Measurements from ENCODE around the gene CABP7. TPM values are rescaled to one million over a fixed set of nuclear protein-coding genes. Genes with fewer than 3 reads are reported as not detected.

The CABP7 gene
- total RNA-seq, result under 1 TPM in 1 of 2 experiments, not detected in 1; 0.06 TPM

DNA sequence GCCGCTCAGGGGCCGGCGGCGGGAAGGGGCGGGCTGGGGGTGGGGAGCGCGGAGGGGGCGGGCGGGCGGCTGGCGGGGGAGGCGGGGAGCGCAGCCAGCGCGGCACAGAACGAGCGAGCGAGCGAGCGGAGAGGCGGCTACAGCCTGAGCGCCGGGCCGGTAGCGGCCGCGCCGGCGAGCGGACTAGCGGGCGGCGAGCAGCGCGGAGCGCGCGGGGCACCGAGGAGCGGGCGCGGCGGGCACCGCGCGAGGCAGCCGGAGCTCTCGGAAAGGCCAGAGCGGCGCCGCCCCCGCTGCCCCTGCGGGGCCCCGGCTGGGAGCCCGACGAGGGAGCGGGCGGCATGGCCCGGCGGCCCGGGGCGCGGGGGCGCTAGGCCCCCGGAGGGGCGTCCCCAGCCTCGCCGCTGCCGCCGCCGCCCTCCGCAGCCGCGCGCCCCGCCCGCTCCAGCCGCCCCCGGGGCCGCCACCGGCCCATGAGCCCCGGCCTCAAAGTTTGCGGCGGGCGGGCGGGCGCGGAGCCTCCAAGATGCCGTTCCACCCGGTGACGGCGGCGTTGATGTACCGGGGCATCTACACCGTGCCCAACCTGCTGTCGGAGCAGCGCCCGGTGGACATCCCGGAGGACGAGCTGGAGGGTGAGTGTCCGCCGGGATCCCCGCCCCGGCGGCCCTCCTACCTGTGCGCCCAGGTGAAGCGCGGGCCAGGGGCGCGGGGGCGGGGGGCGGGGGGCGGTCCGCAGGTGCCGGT is at the start of gene CABP7:
TSS of gene CABP7 (plus strand) at position 105 of the 747 bp plus-strand sequence. CDS start at position 527, 422 bp downstream.
- Mint-ChIP-seq H3K9me3 (no peaks in the 10 kb centered on the region), H3K4me3 (peak within 1 kb of the TSS; percentile 50)

DNA sequence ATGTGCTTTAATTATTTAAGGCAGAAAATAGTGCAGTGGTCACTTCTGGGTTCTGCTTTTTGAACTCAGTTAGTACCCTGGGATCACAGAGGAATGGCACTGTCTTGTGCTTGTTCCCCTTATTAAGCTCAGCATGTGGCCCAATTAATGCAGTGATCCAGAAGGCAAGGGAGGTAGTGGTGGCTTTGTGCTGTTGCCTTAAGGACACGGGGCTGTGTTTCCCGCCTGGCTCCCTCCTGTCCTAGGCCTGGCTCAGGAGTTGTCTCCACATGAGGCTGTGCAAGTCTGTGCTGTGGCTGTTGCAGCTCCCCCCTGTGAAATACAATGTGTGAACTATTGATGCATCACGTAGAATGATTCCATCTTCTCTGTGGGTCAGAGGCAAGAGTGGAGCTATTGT is 49.2 kb upstream of the CABP7 start:
- Mint-ChIP-seq H3K36me3 (peaks cover 3% of the 10 kb centered on the region), H3K27ac (no peak overlapping the region), H3K9me3 (no peaks in the 10 kb centered on the region), H3K27me3 (no peaks in the 10 kb centered on the region), H3K4me1 (no peaks in the 10 kb centered on the region), H3K4me3 (no peak overlapping the region)
- DNase-seq, result no peak

More for the DNA sequence above, at the start of gene CABP7:
- Mint-ChIP-seq H3K36me3 (no peaks in the 10 kb centered on the region), H3K27ac (no peak within 1 kb of the TSS), H3K27me3 (peaks cover 50% of the 10 kb centered on the region), H3K4me1 (peaks cover 2% of the 10 kb centered on the region)
- peak; percentile 15 for DNase-seq

DNA sequence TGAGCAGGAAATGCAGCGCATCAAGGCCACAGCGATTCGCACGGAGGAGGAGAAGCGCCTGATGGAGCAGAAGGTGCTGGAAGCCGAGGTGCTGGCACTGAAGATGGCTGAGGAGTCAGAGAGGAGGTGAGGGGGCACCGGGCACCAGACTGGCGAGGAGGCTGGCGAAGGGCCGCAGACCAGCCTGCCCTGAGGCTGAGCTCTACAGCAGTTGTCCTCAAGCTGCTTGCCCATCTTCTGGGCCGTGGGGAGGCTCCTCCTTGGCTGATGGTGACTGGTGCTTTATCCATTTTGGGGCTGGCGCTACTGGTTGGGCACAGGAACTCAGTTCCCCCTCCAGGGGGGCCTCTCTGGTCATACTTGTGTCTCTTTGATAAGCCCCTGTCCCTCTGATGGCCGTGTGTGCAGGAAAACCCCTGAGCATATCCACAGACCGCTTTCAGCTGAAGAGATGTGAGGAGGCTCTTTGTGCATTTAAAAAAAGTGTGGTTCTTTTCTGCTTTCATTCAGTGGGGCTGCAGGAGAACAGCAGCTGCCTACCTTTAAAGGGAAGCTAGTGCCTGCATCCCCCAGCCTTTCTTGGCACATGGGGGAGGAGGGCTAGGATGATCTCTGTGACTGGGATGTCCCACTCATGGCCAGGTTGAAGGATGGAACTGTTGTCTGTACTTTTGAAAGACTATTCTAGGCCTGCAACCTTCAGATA is 46.3 kb upstream of the CABP7 start:
- no peaks in the 10 kb centered on the region for H3K27me3 Mint-ChIP-seq
- H3K4me1 Mint-ChIP-seq, result no peaks in the 10 kb centered on the region
- H3K27ac Mint-ChIP-seq, result no peak overlapping the region
- H3K4me3 Mint-ChIP-seq, result no peak overlapping the region
- DNase-seq, result no peak
- H3K9me3 Mint-ChIP-seq, result no peaks in the 10 kb centered on the region
- H3K36me3 Mint-ChIP-seq, result peaks cover 3% of the 10 kb centered on the region

DNA sequence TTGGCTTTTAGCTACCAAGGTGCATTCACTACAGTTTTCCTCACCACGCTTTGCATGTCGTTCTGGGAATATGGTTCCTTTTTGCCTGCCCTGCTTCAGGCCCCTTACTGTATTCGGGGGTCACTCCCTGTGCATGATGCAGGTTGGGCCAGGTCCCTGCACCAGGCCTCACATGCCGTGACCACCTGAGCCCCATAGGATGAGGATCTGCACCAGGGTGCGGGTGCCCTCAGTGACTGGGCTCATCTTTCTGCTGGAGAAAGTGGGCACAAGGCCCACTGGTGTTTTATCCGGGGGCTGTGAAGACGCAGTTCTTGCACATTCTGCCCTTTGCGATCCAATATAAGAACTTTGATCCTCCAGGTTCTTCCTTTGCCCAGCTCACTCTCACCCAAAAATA is 45.7 kb upstream of the CABP7 start:
- Mint-ChIP-seq H3K4me3 (no peak overlapping the region), H3K36me3 (peaks cover 3% of the 10 kb centered on the region), H3K27ac (no peak overlapping the region), H3K27me3 (no peaks in the 10 kb centered on the region), H3K9me3 (no peaks in the 10 kb centered on the region), H3K4me1 (no peaks in the 10 kb centered on the region)
- no peak for DNase-seq

DNA sequence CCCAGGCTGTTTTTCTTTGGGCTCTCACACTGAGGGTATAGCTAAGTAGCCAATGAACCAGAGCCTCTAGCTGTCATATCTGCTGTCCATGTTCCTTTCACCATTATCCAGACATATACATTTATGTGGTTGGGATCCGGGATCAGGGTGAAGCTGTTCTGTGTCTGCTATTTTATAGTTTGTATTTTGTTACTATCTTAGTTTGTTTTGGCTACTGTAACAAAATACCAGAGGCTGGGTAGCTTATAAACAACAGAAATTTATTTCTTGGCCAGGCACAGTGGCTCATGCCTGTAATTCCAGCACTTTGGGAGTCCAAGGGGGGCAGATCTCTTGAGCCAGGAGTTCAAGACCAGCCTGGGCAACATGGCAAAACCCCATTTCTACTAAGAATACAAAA is 40.5 kb upstream of the CABP7 start:
- no peak for DNase-seq
- Mint-ChIP-seq H3K4me3 (no peak overlapping the region), H3K9me3 (no peaks in the 10 kb centered on the region), H3K4me1 (no peaks in the 10 kb centered on the region), H3K36me3 (peaks cover 10% of the 10 kb centered on the region), H3K27ac (no peak overlapping the region), H3K27me3 (no peaks in the 10 kb centered on the region)

DNA sequence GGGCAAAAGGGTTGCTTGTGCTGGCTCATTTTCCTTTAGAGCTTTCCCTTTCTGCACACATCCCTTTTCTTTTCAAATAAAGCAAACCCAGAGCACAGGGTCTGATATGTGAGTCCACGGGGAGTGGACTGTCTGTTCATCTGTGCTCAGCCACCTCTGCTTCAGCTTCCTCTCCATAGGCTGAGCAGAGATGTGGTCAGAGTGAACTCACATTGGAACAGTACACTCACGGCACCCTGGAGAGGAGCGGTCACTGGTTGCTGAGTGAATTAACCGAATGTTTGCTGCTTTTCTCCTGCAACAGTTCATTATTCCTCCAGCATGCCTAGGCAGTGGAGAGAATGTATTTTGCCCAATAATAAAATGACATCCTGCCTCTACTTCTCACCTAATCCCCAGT is 36.3 kb upstream of the CABP7 start:
- Mint-ChIP-seq H3K4me3 (no peak overlapping the region), H3K27ac (no peak overlapping the region), H3K9me3 (no peaks in the 10 kb centered on the region), H3K27me3 (no peaks in the 10 kb centered on the region), H3K4me1 (no peaks in the 10 kb centered on the region), H3K36me3 (peaks cover 13% of the 10 kb centered on the region)
- no peak for DNase-seq

DNA sequence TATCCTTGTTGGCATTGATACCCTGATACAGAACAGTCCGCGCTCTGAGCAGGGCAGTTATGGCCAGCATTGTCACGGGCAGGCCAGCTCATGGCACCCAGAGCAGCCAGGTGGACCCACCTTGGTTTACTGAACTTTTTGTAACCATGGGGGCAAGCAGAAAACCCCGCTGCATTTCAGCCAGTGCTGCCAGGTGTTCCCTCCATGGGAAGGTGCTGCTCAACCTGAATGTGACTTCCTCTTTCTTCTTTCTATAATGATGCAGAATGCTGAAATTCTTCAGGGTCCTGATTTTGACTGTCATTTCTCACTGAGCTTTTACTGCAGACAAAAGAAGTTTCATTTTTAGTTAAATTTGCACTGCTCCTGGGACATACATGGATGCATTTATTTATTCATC is 35.6 kb upstream of the CABP7 start:
- Mint-ChIP-seq H3K27me3 (no peaks in the 10 kb centered on the region), H3K4me3 (no peak overlapping the region), H3K9me3 (no peaks in the 10 kb centered on the region), H3K4me1 (no peaks in the 10 kb centered on the region), H3K27ac (no peak overlapping the region), H3K36me3 (peaks cover 13% of the 10 kb centered on the region)
- no peak for DNase-seq

DNA sequence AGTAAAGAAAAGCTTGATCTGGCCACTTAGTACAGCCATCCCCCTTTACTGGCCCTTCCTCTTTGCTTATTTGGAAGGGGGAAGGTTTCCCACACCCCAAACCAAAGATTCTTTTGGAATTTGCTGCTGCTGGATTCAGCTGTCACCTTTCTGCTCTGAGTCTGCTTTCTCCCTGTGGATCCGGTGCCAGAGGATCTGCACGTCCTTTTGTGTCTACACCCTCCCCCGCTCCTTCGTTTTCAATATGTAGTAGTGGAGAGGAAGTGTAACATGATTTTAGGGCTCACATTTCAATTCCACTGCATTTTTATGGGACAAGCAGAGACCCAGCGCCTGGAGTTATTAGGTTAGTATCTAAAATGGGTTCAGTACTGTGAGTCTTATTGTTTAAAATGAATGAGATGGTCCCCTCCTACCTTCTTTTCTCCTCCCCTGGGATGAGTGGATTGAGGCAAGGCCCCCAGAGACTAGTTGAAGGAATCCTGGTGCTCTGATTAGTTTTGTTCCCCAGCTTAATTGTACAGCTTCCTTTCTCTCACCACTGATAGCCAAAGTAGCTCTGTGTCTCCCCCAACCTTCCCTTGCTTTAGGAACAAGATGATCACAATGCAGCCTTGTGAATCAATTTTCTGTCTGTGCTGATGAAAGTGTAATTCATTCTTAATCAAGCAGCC is 30.5 kb upstream of the CABP7 start:
- Mint-ChIP-seq H3K4me3 (no peak overlapping the region), H3K36me3 (peaks cover 4% of the 10 kb centered on the region), H3K27me3 (no peaks in the 10 kb centered on the region), H3K27ac (no peak overlapping the region), H3K9me3 (no peaks in the 10 kb centered on the region), H3K4me1 (no peaks in the 10 kb centered on the region)
- no peak for DNase-seq

DNA sequence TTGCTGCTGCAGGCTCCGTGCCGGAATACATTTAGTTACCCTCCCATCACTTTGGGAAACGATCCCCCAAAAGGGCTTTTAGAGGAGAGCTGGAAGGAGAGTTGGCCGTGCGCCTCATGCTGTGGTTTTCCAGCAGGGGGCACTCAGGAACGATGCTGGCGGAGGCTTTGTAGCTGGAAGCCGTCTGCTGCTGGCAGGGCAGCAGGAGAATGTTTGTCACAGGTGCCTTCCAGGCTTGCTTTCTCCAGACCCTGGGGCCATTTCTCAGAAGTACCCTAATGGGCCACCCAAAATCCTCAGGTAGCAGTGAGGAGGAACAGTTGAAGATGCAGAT is 30.0 kb upstream of the CABP7 start:
- H3K36me3 Mint-ChIP-seq, result peaks cover 4% of the 10 kb centered on the region
- no peaks in the 10 kb centered on the region for H3K9me3 Mint-ChIP-seq
- H3K4me3 Mint-ChIP-seq, result no peak overlapping the region
- H3K4me1 Mint-ChIP-seq, result no peaks in the 10 kb centered on the region
- DNase-seq, result peak; percentile 36
- no peaks in the 10 kb centered on the region for H3K27me3 Mint-ChIP-seq
- H3K27ac Mint-ChIP-seq, result no peak overlapping the region

DNA sequence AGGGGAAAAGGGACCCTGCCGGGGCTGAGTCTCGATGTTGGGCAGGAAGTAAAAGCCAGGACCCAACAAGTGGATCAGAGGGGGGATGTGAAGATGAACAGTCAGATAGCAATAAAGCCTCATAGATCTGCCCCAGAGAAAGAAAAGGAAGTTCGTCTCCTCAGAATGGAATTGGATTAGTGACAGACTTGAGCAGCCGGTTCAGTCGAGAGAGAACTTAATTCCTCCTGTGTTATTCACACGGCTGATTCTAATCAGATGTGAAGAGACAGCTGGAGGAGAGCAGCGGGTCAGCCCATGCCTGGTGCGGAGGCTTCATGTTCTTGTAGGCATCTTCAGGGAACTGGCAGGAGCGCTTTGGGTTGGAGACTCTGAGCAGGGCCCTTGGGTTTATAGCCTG is 29.3 kb upstream of the CABP7 start:
- no peak overlapping the region for H3K27ac Mint-ChIP-seq
- no peaks in the 10 kb centered on the region for H3K9me3 Mint-ChIP-seq
- DNase-seq, result no peak
- peaks cover 4% of the 10 kb centered on the region for H3K36me3 Mint-ChIP-seq
- no peaks in the 10 kb centered on the region for H3K4me1 Mint-ChIP-seq
- no peaks in the 10 kb centered on the region for H3K27me3 Mint-ChIP-seq
- H3K4me3 Mint-ChIP-seq, result no peak overlapping the region

DNA sequence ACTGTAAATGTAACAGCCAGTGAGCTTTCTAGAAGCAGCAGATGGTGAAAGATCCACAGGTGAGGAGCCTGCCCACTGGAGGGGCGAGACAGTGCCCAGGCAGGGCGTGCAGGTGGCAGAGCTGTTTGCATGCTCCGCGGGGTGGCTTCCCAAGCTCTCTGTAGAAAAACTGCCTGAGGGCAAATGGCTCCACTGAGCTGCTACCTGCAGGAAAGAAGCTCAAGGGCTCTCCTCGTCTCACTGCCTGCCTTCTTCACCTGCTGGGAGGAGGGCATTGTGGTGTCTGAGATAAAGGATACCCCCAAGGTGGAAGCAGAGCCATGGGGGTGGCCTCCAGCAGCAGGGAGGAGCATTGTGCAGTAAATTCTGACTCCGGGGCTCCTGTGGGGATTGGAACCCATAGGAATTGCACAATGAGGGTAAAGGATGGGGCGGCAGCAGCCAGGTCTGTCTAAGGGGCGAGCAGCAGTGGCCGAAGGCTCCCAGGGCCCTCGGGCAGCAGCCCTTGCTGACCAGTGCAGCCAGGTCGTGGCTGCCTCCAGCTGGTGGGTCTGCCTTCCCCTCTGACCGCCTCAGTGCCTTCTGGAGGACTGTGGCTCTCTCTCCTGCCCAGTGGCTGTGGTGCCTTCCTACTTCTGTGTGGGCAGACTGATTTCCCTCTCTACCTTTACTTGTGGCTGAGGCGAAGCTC is 28.0 kb upstream of the CABP7 start:
- DNase-seq, result no peak
- no peak overlapping the region for H3K4me3 Mint-ChIP-seq
- no peak overlapping the region for H3K27ac Mint-ChIP-seq
- H3K27me3 Mint-ChIP-seq, result no peaks in the 10 kb centered on the region
- peaks cover 4% of the 10 kb centered on the region for H3K36me3 Mint-ChIP-seq
- no peaks in the 10 kb centered on the region for H3K4me1 Mint-ChIP-seq
- no peaks in the 10 kb centered on the region for H3K9me3 Mint-ChIP-seq

DNA sequence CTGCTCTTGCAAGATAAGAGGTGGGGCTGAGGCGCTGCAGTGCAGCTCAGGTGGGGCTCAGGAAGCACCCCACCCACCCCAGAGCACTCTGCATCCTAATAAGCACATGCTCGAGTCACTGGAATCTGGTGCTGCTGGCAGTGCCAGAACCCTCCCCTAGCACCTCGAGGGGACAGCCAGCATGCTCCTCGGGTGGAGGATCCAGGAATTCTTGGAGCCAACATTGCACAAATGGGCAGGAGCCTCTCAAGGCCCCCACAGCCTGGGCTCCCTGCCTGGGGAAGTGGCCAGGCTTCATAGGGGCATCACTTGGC is 27.5 kb upstream of the CABP7 start:
- no peaks in the 10 kb centered on the region for H3K27me3 Mint-ChIP-seq

DNA sequence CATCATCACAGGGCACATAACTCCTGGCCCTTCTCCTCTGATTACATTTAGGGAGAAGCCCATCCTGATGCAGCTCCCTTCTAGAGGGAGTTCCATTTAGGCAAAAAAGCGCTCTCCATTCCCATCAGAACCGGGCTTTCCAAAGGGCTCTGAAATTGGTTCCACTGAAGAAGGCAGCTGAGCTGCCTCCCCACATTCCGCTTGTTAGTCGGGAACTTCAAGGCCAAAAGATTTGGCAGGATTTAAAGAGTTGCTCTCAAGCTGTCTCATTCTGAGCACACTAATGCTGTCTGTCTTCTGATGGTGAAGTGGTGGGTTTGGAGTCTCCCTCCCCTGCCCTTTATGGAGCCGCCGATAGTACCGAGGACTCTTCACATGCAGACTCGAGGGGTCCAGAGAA is 26.6 kb upstream of the CABP7 start:
- no peaks in the 10 kb centered on the region for H3K9me3 Mint-ChIP-seq
- H3K36me3 Mint-ChIP-seq, result peaks cover 2% of the 10 kb centered on the region
- no peak overlapping the region for H3K4me3 Mint-ChIP-seq
- H3K27me3 Mint-ChIP-seq, result no peaks in the 10 kb centered on the region
- H3K27ac Mint-ChIP-seq, result no peak overlapping the region
- DNase-seq, result no peak
- H3K4me1 Mint-ChIP-seq, result no peaks in the 10 kb centered on the region

More for the DNA sequence above, 27.5 kb upstream of the CABP7 start:
- Mint-ChIP-seq H3K9me3 (no peaks in the 10 kb centered on the region), H3K4me3 (no peak overlapping the region), H3K4me1 (no peaks in the 10 kb centered on the region), H3K36me3 (peaks cover 4% of the 10 kb centered on the region), H3K27ac (no peak overlapping the region)
- no peak for DNase-seq

DNA sequence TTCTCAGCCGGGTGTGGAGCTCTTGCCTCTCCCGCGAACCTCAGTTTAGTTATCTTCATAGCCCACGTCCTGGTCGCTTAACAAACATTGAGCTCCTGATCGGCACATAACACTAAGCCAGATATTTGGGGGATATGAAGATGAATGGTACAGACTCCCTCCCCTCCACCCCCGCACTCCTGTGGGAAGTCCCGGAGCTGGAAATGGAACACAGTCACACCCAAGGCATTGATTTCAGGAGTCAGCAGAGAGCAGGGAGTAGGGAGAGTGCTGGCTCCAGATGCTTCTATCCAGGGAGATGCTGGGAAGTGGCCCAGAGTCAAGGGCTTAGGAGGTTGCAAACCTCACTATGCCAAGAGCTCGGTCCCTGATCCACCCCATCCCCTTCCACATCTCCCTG is 26.1 kb upstream of the CABP7 start:
- no peak overlapping the region for H3K27ac Mint-ChIP-seq
- H3K36me3 Mint-ChIP-seq, result no peaks in the 10 kb centered on the region
- H3K4me1 Mint-ChIP-seq, result no peaks in the 10 kb centered on the region
- no peak for DNase-seq
- no peaks in the 10 kb centered on the region for H3K9me3 Mint-ChIP-seq
- H3K27me3 Mint-ChIP-seq, result no peaks in the 10 kb centered on the region
- no peak overlapping the region for H3K4me3 Mint-ChIP-seq

DNA sequence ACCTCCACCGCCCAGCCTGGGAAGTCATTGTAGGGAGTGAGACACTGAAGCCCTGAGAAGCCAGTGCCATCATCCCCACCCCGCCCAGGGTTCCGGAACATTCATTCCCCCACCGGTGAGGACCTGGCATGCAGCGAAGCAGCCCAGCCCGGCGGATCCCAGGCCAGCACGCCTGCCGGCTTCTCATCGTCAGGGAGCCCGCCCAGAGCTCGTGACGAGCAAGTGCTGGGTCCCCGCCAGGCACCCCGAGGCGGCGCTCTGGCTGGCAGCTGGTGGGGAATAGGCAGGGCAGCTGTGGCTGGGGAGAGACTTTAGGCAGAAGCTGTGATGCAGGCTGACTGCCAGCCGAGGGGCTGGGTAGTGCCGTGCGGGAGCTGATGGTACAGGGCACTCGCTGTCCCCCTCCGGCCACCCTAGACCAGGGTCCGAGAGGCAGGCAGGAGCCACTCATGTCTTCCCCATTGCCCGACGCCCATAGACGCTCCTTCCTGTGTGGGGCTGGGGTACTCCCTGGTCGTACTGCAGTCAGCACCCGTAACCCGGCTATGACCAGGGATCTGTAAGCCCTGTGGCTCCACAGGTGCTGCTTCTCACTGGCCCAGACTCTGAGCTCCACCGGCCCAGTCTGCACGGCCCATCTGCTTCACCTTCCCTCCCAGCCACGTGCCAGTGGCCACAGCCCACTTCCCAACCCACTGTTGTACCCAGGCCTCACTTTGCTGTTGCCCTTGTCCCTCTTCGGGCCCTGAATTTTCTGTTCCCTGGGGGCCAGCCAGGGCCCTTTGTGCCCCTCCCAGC is 24.5 kb upstream of the CABP7 start:
- H3K27me3 Mint-ChIP-seq, result no peaks in the 10 kb centered on the region
- no peak for DNase-seq
- H3K36me3 Mint-ChIP-seq, result no peaks in the 10 kb centered on the region
- no peaks in the 10 kb centered on the region for H3K4me1 Mint-ChIP-seq
- no peak overlapping the region for H3K4me3 Mint-ChIP-seq
- H3K27ac Mint-ChIP-seq, result no peak overlapping the region
- no peaks in the 10 kb centered on the region for H3K9me3 Mint-ChIP-seq
